Fibroblast of the aortic adventitia (primary cell): Measurements from ENCODE around the gene CCDC78. TPM values are rescaled to one million over a fixed set of nuclear protein-coding genes. Genes with fewer than 3 reads are reported as not detected.
A peak's percentile ranks its signal among the peaks of the same experiment; 100 is the strongest.

Experiments
- DNase-seq: peaks from one replicate; pipeline ENCODE4 v3.0.0-alpha.2; 2010; ENCODE audit warnings: low read depth
- H3K4me3 ChIP-seq: 2 replicates; pipeline ENCODE4 v1.5.1; 2011; ENCODE audit warnings: low read depth, mild to moderate bottlenecking, control low read depth, low read length, moderate library complexity
- CTCF ChIP-seq: IDR thresholded peaks from 2 replicates; pipeline ENCODE4 v1.5.1; 2011; ENCODE audit warnings: mild to moderate bottlenecking, low read length, control low read depth, inconsistent platforms; ENCODE audit not compliant: insufficient read depth
- total RNA-seq: library from RNA; depleted of rRNA; stranded (reverse); fragments of >200 nt; gene quantifications from 2 replicates; pipeline ENCODE4 v1.2.3, GENCODE V29; 2012; ENCODE audit warnings: low replicate concordance

CCDC78 gene
- total RNA-seq, result 1.1 and 1.8 TPM in 2 replicates

DNA sequence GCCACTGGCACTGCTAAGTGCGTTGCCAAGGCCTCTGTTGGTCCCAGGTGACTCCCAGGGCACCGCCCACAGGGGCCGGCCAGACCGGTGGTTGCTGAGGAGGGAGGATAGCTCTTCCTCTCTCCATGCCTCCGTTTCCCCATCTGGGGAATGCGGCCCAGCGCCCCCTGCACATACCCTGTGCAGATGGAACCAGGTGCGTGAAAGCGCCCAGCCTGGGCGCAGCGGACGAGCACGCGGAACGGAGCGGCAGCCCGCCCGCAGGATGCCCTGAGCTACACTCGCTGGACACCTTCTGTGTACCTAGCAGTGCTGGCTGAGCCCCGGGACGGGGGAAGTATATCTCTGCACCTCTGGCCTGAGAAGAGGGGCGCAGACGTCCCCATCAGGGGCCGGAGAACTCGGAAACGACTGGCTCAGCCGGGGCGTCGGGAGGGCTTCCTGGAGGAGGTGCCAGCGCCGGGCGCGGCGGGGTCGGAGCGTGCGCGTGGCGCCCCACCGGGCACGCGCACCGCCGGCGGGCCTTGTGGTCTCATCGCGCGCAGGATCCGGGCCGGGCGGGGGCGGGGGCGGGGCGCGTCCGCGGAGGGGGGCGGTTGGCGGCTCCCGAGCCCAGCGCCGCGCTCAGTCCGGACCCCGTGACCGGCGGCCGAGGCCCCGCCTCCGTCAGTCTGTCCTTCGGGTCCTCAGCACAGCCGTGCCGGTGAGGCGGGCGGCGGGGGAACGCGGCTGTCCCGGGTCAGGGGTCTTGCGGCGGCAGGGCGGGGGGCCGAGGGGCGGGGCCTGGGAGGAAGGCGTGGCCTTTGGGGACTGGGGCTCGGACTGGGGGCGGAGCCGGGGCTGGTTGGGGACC is at the start of gene CCDC78, which contains the start of gene HAGHL:
TSS of gene CCDC78 (minus strand) at position 6 of the 853 bp plus-strand sequence. CDS start 76 bp downstream, outside the sequence.
TSS of gene HAGHL (plus strand) at position 669 of the 853 bp plus-strand sequence. CDS start 404 bp downstream, outside the sequence.
- peak within 1 kb of the TSS; percentile 73 for H3K4me3 ChIP-seq
- no peak for DNase-seq
- TF ChIP-seq CTCF, result no peak

DNA sequence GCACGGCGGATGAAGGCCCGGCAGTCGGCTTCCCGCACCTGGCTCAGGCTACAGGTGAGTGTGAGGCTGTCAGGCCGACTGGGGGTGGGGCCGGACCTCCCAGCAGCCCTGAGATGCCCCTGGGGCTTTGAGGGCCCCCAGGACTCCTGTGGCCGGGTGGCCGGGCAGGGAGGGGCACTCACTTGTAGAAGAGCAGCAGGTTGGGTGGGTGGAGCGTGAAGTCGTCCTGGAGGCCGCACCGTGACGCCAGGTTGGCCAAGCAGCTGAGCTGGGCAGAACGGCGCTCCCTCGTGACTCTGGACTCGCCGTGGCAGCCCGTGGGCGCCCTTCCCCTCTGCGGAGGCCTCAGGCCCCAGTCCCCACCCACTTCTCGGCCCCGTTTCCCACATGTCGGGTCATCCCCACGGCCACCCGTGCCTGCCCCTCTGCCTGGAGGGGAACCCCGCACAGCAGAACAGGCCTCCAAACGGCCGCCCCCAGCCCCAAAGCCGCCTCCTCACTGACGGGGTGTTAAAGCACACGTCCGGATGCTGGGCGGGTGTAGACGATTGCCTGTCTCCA is 49.1 kb upstream of the CCDC78 start:
- TF ChIP-seq CTCF, result no peak
- no peak for DNase-seq
- no peak overlapping the region for H3K4me3 ChIP-seq

- no peak for TF ChIP-seq CTCF
- no peak for DNase-seq
- H3K4me3 ChIP-seq, result no peak overlapping the region
These were observed 48.1 kb upstream of the CCDC78 start for GRCh38 chr16:774086-775001.

DNA sequence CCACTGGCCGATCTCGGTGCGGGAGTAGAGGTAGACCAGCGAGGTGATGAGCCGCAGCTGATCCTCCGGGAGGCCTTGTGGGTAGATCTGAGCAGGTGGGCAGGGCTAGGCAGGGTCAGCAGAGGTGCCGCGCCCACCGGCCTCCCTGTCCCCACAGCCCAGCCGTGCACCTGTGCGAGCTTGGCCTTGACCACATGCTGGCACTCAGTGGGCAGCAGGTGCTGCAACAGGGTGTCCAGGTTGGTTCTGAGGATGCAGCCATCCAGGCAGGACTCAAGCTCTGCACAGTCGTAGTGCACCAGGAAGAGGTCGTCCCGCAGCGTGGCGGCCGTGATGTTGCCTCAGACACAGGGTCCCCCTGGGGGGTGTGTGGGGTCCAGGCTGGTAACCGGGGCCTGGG is 46.7 kb upstream of the CCDC78 start:
- no peak for TF ChIP-seq CTCF
- no peak overlapping the region for H3K4me3 ChIP-seq
- no peak for DNase-seq

- TF ChIP-seq CTCF, result no peak
- no peak overlapping the region for H3K4me3 ChIP-seq
- DNase-seq, result no peak
These were observed 44.2 kb upstream of the CCDC78 start for GRCh38 chr16:770411-770810.

DNA sequence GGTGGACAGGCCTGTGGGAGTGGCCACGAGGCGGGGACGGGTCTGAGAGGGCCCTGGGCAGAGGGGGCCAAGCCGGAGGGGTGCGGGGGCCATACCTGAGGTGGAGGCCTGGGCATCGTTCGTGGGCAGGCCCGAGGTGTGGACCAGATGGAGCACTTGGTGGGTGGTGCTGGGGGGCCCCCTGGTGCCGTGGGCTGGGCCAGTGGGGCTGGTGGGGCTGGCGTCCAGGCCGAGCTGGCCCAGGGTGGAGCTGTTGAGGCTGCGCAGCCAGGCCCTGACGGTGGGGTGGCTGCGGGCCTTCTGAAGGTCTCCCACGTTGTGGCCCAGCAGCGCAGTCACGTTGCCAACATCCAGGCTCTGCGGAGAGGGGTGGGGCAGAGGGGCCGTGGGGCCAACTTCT is 43.7 kb upstream of the CCDC78 start:
- no peak for DNase-seq

More for the DNA sequence above, 43.7 kb upstream of the CCDC78 start:
- H3K4me3 ChIP-seq, result no peak overlapping the region
- no peak for TF ChIP-seq CTCF
